ENCODE measurements around the gene ADAM30.

Gene ADAM30

GRCh38 chr1:119906927-119907652 lies 10.8 kb upstream of the ADAM30 start:
- DNase-seq: no peak

- no peak for DNase-seq
Observed at GRCh38 chr1:119903443-119903835, 7.1 kb upstream of the ADAM30 start.

- DNase-seq: no peak
Observed at GRCh38 chr1:119902775-119903442, 6.6 kb upstream of the ADAM30 start.

GRCh38 chr1:119898981-119899720 lies 2.8 kb upstream of the ADAM30 start:
- no peak for DNase-seq

- DNase-seq: no peak
Observed at GRCh38 chr1:119898530-119898929, 2.2 kb upstream of the ADAM30 start.

GRCh38 chr1:119895102-119895501 lies 1.2 kb downstream of the ADAM30 start:
- DNase-seq: no peak

GRCh38 chr1:119893827-119894700 lies 2.3 kb downstream of the ADAM30 start:
- no peak for DNase-seq

GRCh38 chr1:119893238-119893791 lies 3.0 kb downstream of the ADAM30 start:
- DNase-seq: no peak

GRCh38 chr1:119891386-119891785 lies 4.9 kb downstream of the ADAM30 start:
- DNase-seq: no peak

- DNase-seq: no peak
Observed at GRCh38 chr1:119888476-119888875, 7.8 kb downstream of the ADAM30 start.

GRCh38 chr1:119887427-119887826 lies 8.9 kb downstream of the ADAM30 start:
- no peak for DNase-seq

GRCh38 chr1:119885903-119886783 lies 10.2 kb downstream of the ADAM30 start:
- peak; percentile 48 for DNase-seq

GRCh38 chr1:119884711-119885110 lies 11.6 kb downstream of the ADAM30 start:
- DNase-seq: peak; percentile 13

GRCh38 chr1:119883826-119884225 lies 12.5 kb downstream of the ADAM30 start:
- peak; percentile 23 for DNase-seq

GRCh38 chr1:119882132-119883049 lies 13.9 kb downstream of the ADAM30 start:
- DNase-seq: peak; percentile 57

GRCh38 chr1:119879510-119880434 lies 16.5 kb downstream of the ADAM30 start:
- DNase-seq: no peak

GRCh38 chr1:119878171-119878570 lies 18.1 kb downstream of the ADAM30 start:
- DNase-seq: no peak

- DNase-seq: no peak
Observed at GRCh38 chr1:119874186-119874585, 22.1 kb downstream of the ADAM30 start.

Measured in suppressor macrophage treated with lipopolysaccharide for 4 hours (primary cell).